GM23248 (cell line): ENCODE results near the gene MGAM2.

Experiments used
- EZH2 ChIP-seq: fragments of 200-600 bp; sonication (generic); IDR thresholded peaks from 2 replicates; pipeline ENCODE4 v1.6.1; 2018; ENCODE audit warnings: antibody characterized with exemption, mild to moderate bottlenecking; ENCODE audit not compliant: insufficient read depth, poor library complexity, severe bottlenecking
- EZH2phosphoT487 ChIP-seq: fragments of 200-600 bp; sonication (generic); IDR thresholded peaks from 2 replicates; pipeline ENCODE4 v1.6.1; 2018; ENCODE audit warnings: antibody characterized with exemption, moderate library complexity, mild to moderate bottlenecking, low read depth; ENCODE audit not compliant: insufficient read depth

DNA sequence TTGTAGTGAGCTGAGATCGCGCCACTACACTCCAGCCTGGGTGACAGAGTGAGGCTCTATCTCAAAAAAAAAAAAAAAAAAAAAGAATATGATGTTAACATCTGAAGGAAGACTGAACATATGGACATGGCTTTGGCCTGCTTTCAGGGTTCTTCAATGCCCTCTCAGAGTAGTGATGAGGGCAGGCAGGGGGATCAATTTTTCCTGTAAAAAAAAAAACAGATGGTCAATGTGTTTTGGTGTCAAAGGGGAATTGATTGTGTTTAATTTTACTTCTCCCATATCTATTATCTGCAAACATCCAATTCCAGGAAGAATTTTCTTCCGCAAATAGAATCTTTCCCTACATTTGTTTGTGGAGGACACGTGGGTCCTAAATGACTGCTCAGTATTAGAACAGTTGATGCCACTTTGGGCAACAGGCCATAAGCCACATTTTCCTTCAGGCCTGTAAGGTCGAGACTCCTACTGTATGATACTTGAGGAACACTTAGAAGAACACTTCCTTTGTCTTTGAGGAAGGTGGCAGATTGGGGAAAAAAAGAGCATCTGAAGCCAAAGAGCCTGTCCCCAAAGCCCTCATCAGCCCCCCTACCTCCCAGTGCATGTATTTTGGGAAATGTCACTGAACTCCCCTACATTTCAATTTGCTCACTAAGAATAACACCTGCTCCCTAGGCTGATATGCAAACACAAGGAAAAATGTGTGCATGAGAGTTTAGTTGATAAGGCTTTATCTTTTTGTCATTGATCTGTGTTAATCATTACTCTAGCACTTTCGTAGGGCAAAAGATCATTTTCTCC, 28.3 kb downstream of the MGAM2 start:
- TF ChIP-seq EZH2 (no peak), EZH2phosphoT487 (no peak)
